HepG2 (cell line): Measurements from ENCODE around the gene CDKN1A. TPM values are rescaled to one million over a fixed set of nuclear protein-coding genes. Genes with fewer than 3 reads are reported as not detected.

Experiments used
- MIER2 ChIP-seq: IDR thresholded peaks from 2 replicates; pipeline ENCODE4 v1.6.1; 2016; ENCODE audit warnings: missing biosample characterization, missing genetic modification reagents
- PRMT3 ChIP-seq: sonication (generic); formaldehyde crosslinking; IDR thresholded peaks from 2 replicates; pipeline ENCODE4 v1.8.1; 2022; ENCODE audit warnings: low read depth, mild to moderate bottlenecking, moderate library complexity, missing genetic modification reagents, borderline replicate concordance
- TARDBP ChIP-seq: sonication (generic); formaldehyde crosslinking; IDR thresholded peaks from 2 replicates; pipeline ENCODE4 v1.8.0; 2022; ENCODE audit warnings: mild to moderate bottlenecking, missing genetic modification reagents
- ZNF501 ChIP-seq: sonication (generic); formaldehyde crosslinking; IDR thresholded peaks from 2 replicates; pipeline ENCODE4 v1.5.1; 2020; ENCODE audit warnings: mild to moderate bottlenecking, moderate library complexity, missing genetic modification reagents
- ZNF792 ChIP-seq: IDR thresholded peaks from 2 replicates; pipeline ENCODE4 v1.6.1; 2016
- ZNF878 ChIP-seq: sonication (generic); formaldehyde crosslinking; IDR thresholded peaks from 2 replicates; pipeline ENCODE4 v1.8.1; 2023; ENCODE audit warnings: mild to moderate bottlenecking, missing genetic modification reagents, moderate library complexity
- ZSCAN25 ChIP-seq: sonication (generic); formaldehyde crosslinking; IDR thresholded peaks from 2 replicates; pipeline ENCODE4 v1.8.0; 2022; ENCODE audit warnings: mild to moderate bottlenecking, missing genetic modification reagents
- polyA plus RNA-seq, 8 experiments: library from polyadenylated mRNA; depleted of rRNA in 3 of 8; stranded (reverse) in 7 of 8; unstranded in 1 of 8; fragments of >200 nt; fragmentation: Illumina TruSeq in 4 of 8; extraction: Trizol in 4 of 8; gene quantifications; 2 replicates each; pipeline versions ENCODE4 v1.2.1 to v1.2.3, GENCODE V29; 2011 to 2016; ENCODE audit warnings: low read depth in 4 of 8, missing spikeins in 1 of 8, mixed read lengths in 1 of 8; ENCODE audit not compliant: insufficient read depth in 1 of 8
- total RNA-seq, 5 experiments: library from RNA; depleted of rRNA; stranded (reverse); fragments of >200 nt; fragmentation: Illumina TruSeq; extraction: Trizol; gene quantifications; 2 replicates each; pipeline ENCODE4 v1.2.3, GENCODE V29; 2016; ENCODE audit warnings: low read depth in 1 of 5
- TF ChIP-seq, protein P1 (sequence below): IDR thresholded peaks from 2 replicates; pipeline ENCODE4 v1.6.1; 2012; ENCODE audit warnings: inconsistent platforms
- TF ChIP-seq, protein P2 (sequence below): sonication (generic); formaldehyde crosslinking; IDR thresholded peaks from 2 replicates; pipeline ENCODE4 v1.4.0; 2020; ENCODE audit warnings: mild to moderate bottlenecking, missing genetic modification reagents
- TF ChIP-seq, protein P3 (sequence below): sonication (generic); formaldehyde crosslinking; IDR thresholded peaks from 2 replicates; pipeline ENCODE4 v1.4.0; 2020; ENCODE audit warnings: mild to moderate bottlenecking, missing genetic modification reagents
- TF ChIP-seq, protein P4 (sequence below): sonication (generic); formaldehyde crosslinking; IDR thresholded peaks from one replicate; pipeline ENCODE4 v1.5.1; 2020; ENCODE audit warnings: mild to moderate bottlenecking, missing genetic modification reagents; ENCODE audit errors: not compliant biosample characterization

Gene CDKN1A
- total and polyA plus RNA-seq, 2 of the 13 experiments (the other 11 are each of a cell fraction or from before 2014, with no cell fraction given) = 60.7 to 92.1 TPM

DNA sequence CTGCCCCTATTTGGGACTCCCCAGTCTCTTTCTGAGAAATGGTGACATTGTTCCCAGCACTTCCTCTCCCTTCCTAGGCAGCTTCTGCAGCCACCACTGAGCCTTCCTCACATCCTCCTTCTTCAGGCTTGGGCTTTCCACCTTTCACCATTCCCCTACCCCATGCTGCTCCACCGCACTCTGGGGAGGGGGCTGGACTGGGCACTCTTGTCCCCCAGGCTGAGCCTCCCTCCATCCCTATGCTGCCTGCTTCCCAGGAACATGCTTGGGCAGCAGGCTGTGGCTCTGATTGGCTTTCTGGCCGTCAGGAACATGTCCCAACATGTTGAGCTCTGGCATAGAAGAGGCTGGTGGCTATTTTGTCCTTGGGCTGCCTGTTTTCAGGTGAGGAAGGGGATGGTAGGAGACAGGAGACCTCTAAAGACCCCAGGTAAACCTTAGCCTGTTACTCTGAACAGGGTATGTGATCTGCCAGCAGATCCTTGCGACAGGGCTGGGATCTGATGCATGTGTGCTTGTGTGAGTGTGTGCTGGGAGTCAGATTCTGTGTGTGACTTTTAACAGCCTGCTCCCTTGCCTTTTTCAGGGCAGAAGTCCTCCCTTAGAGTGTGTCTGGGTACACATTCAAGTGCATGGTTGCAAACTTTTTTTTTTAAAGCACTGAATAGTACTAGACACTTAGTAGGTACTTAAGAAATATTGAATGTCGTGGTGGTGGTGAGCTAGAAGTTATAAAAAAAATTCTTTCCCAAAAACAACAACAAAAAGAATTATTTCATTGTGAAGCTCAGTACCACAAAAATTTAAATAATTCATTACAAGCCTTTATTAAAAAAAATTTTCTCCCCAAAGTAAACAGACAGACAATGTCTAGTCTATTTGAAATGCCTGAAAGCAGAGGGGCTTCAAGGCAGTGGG is 2.1 kb upstream of the CDKN1A start (continued):
- TF ChIP-seq, protein P1, sequence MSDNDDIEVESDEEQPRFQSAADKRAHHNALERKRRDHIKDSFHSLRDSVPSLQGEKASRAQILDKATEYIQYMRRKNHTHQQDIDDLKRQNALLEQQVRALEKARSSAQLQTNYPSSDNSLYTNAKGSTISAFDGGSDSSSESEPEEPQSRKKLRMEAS = peak; percentile 76; the same call in 1 of the 2 replicates
- TF ChIP-seq ZNF501 (CRISPR knock-in tag) = peak; percentile 56; the same call in 1 of the 2 replicates
- TF ChIP-seq TARDBP = peak; percentile 60; the same call in 1 of the 2 replicates
- no peak for TF ChIP-seq ZNF878 (CRISPR knock-in tag)
- peak; percentile 67 for TF ChIP-seq ZNF792
- peak; percentile 62; the same call in 1 of the 2 replicates for TF ChIP-seq ZSCAN25 (CRISPR knock-in tag)
- TF ChIP-seq, protein P2, sequence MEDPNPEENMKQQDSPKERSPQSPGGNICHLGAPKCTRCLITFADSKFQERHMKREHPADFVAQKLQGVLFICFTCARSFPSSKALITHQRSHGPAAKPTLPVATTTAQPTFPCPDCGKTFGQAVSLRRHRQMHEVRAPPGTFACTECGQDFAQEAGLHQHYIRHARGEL (CRISPR knock-in tag) = no peak
- TF ChIP-seq, protein P3, sequence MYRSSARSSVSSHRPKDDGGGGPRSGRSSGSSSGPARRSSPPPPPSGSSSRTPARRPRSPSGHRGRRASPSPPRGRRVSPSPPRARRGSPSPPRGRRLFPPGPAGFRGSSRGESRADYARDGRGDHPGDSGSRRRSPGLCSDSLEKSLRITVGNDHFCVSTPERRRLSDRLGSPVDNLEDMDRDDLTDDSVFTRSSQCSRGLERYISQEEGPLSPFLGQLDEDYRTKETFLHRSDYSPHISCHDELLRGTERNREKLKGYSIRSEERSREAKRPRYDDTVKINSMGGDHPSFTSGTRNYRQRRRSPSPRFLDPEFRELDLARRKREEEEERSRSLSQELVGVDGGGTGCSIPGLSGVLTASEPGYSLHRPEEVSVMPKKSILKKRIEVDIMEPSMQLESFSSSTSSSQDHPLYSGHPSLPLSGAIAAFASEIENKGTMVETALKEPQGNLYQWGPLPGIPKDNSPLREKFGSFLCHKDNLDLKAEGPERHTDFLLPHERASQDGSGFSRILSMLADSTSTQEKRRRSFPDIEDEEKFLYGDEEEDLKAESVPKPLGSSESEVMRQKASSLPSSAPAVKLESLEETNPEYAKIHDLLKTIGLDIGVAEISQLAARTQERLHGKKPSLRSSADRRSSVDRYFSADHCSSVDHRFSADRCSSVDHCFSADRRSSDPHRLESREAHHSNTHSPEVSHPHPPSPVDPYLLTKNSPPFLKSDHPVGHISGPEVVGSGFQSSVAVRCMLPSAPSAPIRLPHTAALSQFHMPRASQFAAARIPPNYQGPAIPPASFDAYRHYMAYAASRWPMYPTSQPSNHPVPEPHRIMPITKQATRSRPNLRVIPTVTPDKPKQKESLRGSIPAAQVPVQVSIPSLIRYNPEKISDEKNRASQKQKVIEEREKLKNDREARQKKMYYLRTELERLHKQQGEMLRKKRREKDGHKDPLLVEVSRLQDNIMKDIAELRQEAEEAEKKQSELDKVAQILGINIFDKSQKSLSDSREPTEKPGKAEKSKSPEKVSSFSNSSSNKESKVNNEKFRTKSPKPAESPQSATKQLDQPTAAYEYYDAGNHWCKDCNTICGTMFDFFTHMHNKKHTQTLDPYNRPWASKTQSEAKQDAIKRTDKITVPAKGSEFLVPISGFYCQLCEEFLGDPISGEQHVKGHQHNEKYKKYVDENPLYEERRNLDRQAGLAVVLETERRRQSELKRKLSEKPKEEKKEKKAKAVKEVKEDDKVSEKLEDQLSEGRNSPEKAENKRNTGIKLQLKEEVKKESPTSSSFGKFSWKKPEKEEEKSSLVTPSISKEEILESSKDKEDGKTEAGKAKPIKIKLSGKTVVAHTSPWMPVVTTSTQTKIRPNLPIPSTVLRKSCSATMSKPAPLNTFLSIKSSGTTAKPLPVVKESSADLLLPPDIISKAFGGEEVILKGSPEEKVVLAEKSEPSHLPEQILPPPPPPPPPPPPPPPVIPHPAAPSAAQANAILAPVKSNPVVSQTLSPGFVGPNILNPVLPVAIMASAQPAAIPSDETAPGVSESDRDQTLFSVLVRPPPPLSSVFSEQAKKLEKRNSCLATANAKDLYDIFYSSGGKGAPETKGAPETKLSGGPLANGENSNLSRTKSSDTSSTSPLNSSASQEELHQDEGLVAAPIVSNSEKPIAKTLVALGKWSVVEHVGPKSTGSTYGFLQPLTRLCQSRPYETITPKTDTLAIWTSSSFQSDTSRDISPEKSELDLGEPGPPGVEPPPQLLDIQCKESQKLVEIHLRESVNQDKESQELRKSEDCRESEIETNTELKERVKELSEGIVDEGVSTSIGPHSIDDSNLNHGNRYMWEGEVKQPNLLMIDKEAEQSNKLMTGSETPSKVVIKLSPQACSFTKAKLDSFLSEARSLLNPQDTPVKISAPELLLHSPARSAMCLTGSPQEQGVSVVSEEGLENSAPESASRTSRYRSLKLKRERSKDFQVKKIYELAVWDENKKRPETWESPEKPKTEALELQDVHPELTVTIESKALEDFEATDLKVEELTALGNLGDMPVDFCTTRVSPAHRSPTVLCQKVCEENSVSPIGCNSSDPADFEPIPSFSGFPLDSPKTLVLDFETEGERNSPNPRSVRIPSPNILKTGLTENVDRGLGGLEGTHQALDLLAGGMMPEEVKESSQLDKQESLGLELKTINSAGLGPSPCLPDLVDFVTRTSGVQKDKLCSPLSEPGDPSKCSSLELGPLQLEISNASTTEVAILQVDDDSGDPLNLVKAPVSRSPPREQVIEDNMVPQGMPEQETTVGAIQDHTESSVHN (CRISPR knock-in tag) = no peak
- TF ChIP-seq PRMT3 (CRISPR knock-in tag) = no peak
- TF ChIP-seq MIER2 (CRISPR knock-in tag) = peak; percentile 62; the same call in 1 of the 2 replicates
- TF ChIP-seq, protein P4, sequence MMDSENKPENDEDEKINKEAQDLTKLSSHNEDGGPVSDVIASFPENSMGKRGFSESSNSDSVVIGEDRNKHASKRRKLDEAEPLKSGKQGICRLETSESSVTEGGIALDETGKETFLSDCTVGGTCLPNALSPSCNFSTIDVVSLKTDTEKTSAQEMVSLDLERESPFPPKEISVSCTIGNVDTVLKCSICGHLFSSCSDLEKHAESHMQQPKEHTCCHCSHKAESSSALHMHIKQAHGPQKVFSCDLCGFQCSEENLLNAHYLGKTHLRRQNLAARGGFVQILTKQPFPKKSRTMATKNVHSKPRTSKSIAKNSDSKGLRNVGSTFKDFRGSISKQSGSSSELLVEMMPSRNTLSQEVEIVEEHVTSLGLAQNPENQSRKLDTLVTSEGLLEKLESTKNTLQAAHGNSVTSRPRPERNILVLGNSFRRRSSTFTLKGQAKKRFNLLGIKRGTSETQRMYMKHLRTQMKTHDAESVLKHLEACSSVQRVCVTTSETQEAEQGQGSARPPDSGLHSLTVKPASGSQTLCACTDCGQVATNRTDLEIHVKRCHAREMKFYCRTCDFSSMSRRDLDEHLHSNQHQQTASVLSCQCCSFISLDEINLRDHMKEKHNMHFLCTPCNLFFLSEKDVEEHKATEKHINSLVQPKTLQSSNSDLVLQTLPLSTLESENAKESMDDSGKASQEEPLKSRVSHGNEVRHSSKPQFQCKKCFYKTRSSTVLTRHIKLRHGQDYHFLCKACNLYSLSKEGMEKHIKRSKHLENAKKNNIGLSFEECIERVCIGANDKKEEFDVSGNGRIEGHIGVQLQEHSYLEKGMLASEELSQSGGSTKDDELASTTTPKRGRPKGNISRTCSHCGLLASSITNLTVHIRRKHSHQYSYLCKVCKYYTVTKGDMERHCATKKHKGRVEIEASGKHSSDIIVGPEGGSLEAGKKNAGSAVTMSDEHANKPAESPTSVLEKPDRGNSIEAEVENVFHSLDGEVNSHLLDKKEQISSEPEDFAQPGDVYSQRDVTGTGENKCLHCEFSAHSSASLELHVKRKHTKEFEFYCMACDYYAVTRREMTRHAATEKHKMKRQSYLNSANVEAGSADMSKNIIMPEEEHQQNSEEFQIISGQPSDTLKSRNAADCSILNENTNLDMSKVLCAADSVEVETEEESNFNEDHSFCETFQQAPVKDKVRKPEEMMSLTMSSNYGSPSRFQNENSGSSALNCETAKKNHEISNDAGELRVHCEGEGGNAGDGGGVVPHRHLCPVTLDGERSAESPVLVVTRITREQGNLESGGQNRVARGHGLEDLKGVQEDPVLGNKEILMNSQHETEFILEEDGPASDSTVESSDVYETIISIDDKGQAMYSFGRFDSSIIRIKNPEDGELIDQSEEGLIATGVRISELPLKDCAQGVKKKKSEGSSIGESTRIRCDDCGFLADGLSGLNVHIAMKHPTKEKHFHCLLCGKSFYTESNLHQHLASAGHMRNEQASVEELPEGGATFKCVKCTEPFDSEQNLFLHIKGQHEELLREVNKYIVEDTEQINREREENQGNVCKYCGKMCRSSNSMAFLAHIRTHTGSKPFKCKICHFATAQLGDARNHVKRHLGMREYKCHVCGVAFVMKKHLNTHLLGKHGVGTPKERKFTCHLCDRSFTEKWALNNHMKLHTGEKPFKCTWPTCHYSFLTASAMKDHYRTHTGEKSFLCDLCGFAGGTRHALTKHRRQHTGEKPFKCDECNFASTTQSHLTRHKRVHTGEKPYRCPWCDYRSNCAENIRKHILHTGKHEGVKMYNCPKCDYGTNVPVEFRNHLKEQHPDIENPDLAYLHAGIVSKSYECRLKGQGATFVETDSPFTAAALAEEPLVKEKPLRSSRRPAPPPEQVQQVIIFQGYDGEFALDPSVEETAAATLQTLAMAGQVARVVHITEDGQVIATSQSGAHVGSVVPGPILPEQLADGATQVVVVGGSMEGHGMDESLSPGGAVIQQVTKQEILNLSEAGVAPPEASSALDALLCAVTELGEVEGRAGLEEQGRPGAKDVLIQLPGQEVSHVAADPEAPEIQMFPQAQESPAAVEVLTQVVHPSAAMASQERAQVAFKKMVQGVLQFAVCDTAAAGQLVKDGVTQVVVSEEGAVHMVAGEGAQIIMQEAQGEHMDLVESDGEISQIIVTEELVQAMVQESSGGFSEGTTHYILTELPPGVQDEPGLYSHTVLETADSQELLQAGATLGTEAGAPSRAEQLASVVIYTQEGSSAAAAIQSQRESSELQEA (CRISPR knock-in tag) = peak; percentile 76
